HG03139 (cell line): ENCODE measurements around the gene DCAF5.
"Not testable (repeated sequence)": the region's sequence is repeated elsewhere in the genome, so short reads cannot be mapped to it uniquely, and the experiment has no call there.

ENCODE experiments used
- ATAC-seq: cut with Tn5 transposase; IDR thresholded peaks from one replicate; pipeline ENCODE4 v1.9.1; 2021; ENCODE audit not compliant: unreplicated experiment

Gene DCAF5

GRCh38 chr14:69044965-69045555, 107.9 kb downstream of the DCAF5 start:
- no peak for ATAC-seq

GRCh38 chr14:69044296-69044695, 108.6 kb downstream of the DCAF5 start:
- ATAC-seq: no peak

GRCh38 chr14:69043596-69044260, 109.2 kb downstream of the DCAF5 start:
- ATAC-seq: no peak

GRCh38 chr14:69042787-69043444, 110.0 kb downstream of the DCAF5 start:
- ATAC-seq: no peak

GRCh38 chr14:69042299-69042698, 110.6 kb downstream of the DCAF5 start:
- ATAC-seq: no peak

GRCh38 chr14:69041783-69042182, 111.1 kb downstream of the DCAF5 start:
- ATAC-seq: no peak

- no peak for ATAC-seq
These were observed 112.6 kb downstream of the DCAF5 start for GRCh38 chr14:69040353-69040752.

- ATAC-seq: no peak
These were observed 113.7 kb downstream of the DCAF5 start for GRCh38 chr14:69039288-69039628.

- no peak for ATAC-seq
These were observed 114.2 kb downstream of the DCAF5 start for GRCh38 chr14:69038455-69039287.

- no peak for ATAC-seq
These were observed 115.0 kb downstream of the DCAF5 start for GRCh38 chr14:69037790-69038454.

GRCh38 chr14:69036757-69037506, 116.0 kb downstream of the DCAF5 start:
- no peak for ATAC-seq

- no peak for ATAC-seq
These were observed 118.2 kb downstream of the DCAF5 start for GRCh38 chr14:69034612-69035262.

GRCh38 chr14:69027242-69027913, 125.5 kb downstream of the DCAF5 start:
- ATAC-seq: no peak

GRCh38 chr14:69023035-69023434, 129.9 kb downstream of the DCAF5 start:
- ATAC-seq: no peak

- ATAC-seq: not testable (repeated sequence)
These were observed 130.8 kb downstream of the DCAF5 start for GRCh38 chr14:69022093-69022492.

GRCh38 chr14:69017706-69018105, 135.2 kb downstream of the DCAF5 start:
- no peak for ATAC-seq

GRCh38 chr14:69014829-69015259, 138.1 kb downstream of the DCAF5 start:
- ATAC-seq: no peak

- ATAC-seq: no peak
These were observed 138.8 kb downstream of the DCAF5 start for GRCh38 chr14:69013943-69014782.
